GM12892 (cell line): ENCODE results near the gene DAB2IP.

Experiments
- POLR2A ChIP-seq: IDR thresholded peaks from 2 replicates; pipeline ENCODE4 v1.6.1; 2011; ENCODE audit warnings: low read depth, low read length, control low read depth
- POLR2AphosphoS5 ChIP-seq: IDR thresholded peaks from 2 replicates; pipeline ENCODE4 v1.6.1; 2011; ENCODE audit warnings: low read depth, low read length, control low read depth
- TAF1 ChIP-seq: IDR thresholded peaks from 2 replicates; pipeline ENCODE4 v1.6.1; 2011; ENCODE audit warnings: low read depth, mild to moderate bottlenecking, control low read depth, low read length, borderline replicate concordance

GRCh38 chr9:121676926-121677325 is 25.5 kb downstream of the DAB2IP start:
- no peak for TF ChIP-seq TAF1
- no peak for TF ChIP-seq POLR2A
- no peak for TF ChIP-seq POLR2AphosphoS5
